Posterior cingulate gyrus (tissue), 11 donors: ENCODE measurements around the gene TDRKH.

ENCODE experiments used
- DNase-seq, 10 donors: peaks; one replicate each; pipeline versions ENCODE4 v3.0.0 to v3.0.0-alpha.2; 2020 to 2021; ENCODE audit warnings: mixed read lengths in 3 of 10
- intact Hi-C: fragments of 100-400 bp; cut with DNase I; formaldehyde crosslinking; loops from one replicate; pipeline ENCODE4 v1.15.1; 2023

The TDRKH gene

DNA sequence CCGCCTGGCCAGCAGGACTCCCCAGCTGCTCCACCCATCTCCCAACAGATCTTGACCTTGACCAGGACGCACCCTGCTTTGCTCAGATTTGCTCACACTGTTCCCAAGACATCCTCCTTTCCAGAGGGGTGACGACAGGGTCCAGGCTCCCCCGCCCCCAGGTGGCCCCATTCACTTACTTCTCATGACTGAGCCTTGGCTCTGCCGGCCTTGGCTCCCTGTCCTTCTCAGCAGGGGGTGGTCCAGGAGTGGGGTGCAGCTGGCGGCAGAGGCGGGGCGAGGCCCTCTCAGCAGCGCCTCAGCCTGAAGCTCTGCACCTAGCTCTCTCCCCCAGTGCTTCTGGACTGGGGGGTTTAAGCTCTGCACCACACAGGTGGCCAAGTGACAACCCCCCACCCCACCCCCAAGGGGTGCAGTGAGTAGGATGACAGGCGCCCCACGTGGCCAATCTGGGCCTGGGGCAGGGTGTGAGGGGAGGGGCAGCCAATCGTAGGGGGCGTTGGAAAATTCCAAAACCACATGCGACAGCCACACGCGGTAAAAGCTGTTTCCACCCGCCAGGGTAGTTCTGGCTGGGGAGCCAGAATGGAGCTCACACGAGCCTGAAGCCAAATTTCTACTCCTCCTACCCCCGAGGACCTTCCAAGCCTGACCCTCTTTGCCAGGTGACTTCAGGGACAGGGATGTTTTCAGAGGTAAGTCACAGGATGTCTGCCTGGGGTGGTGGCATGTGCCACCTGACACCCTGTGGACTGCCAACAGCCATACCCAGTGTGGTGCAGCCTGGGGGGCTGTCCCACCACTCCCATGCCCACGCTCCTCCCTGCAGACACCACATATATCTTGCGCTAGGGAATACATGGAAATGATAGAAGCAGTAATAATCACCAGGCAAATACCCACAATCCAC is 35.7 kb upstream of the TDRKH start:
- DNase-seq, result peak in 1 of 10 donors; percentile 79
- intact Hi-C loops, result no loop called here

GRCh38 chr1:151825204-151825603 is 34.9 kb upstream of the TDRKH start:
- intact Hi-C loops, result no loop called here
- DNase-seq, result peak in 1 of 10 donors; percentile 83

DNA sequence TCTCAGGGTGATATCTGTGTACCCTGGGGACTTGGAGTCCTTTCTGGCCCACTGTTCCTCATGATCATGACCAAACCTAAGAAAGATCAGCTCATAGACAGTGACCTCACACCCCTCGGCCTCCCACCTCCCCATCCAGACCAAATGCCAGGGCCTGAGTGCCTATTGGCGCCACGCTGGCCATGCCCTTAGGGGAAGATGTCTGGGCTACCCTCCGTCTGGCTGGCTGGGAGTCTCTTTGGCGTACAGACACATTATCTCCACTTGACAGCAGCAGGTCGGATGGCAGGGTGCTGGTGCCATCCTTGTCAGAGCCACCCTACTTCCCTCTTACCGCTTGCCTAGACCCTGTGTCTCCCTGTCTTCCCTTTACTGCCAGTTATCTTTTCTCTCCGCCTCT is 32.9 kb upstream of the TDRKH start:
- intact Hi-C loops, result no loop called here
- DNase-seq, result no peak

GRCh38 chr1:151822404-151822803 is 32.1 kb upstream of the TDRKH start:
- DNase-seq, result no peak
- intact Hi-C loops, result no loop called here

- DNase-seq, result peak in 1 of 10 donors; percentile 28
- intact Hi-C loops, result no loop called here
Observed at GRCh38 chr1:151820940-151821339, 30.6 kb upstream of the TDRKH start.

- intact Hi-C loops, result no loop called here
- peak in 1 of 10 donors; percentile 52 for DNase-seq
Observed at GRCh38 chr1:151819976-151820623, 29.8 kb upstream of the TDRKH start.

- intact Hi-C loops, result no loop called here
- DNase-seq, result peak in 1 of 10 donors; percentile 57
Observed at GRCh38 chr1:151819227-151819835, 29.0 kb upstream of the TDRKH start.

DNA sequence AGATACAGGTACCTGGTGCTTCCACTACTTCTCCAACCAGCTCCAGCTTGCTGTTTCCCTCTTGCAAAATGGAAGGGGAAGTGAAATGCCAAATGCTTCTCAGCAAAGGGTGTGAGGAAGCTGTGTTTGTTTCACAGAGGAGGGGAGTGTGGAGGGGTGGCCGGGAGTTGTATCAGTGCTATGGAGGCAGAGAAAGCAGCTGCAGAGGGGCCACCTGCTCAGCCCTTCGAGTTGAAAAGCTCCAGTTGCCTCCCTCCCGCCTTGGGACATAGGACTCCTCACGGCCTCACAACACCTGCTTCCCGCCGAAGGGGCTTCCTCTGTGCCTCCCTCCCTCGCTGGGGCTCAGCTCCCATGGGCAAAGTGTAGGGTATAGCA is 27.0 kb upstream of the TDRKH start:
- peak in 2 of 10 donors; percentile 26 to 48 for DNase-seq
- intact Hi-C loops, result no loop called here

DNA sequence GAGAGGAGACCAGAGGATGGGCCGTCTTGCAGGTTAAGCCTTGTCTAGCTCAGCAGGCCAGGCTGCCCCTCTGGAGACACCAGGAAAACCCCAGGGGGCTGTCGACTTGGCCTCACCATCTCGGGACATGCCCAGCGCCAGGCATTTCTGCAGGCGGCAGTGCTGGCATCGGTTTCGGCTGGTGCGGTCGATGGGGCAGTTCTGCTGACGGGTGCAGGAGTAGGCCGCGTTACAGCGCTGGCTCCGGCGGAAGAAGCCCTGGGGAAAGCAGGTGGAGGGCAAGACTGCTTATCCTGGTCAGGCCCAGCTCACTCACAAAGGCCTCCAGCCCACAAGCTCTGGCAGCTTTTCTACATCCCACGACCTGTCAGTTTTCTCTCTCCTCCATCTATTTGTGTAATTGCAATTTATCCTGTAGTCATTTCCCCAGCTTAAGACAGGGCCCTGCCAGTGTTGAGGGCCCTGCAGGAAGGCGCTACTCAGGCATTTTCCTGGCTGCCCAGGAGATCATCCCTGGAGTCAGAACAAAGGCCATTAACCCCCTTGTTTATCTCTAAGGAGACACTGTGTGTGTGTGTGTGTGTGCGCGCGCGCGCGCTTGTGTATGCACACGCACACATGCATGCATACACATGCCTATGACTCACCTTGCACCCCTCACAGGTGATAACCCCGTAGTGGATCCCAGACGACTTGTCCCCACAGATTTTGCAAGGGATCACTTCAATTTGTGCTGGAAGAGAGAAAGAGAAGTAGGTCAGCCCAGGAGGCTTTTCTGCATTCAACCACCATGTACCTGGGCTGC is 26.4 kb upstream of the TDRKH start:
- intact Hi-C loops, result no loop called here
- DNase-seq, result peak in 2 of 10 donors; percentile 77 to 83

GRCh38 chr1:151815716-151816327 is 25.5 kb upstream of the TDRKH start:
- peak in 2 of 10 donors; percentile 42 to 65 for DNase-seq
- intact Hi-C loops, result no loop called here

DNA sequence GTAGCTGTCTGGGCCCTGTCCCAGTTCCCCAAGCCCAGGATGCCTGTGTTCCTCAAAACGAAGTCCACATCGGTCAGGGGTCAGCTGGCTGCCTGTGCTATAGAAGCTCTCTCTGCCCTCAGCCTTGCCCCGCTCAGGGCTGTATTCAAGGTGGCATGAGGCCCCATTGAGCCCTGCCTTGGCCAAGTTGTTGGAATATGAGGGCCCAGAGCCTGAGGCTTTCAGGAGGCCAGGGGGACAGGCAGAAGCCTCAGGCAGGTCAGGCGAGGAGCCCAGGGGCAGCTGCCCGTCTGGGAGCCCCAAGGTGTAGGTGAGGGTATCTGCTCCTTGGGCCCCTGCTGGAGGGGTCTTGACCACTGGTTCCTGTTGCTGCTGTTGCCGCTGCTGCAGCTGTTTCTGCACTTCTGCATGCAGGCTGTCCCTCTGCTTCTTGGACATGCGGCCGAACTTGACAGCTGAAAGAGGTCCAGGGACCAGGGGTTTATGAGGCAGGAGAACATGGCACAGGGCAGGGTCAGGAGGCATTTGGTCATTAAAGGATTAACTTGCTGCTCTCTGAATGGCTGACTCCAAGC is 24.8 kb upstream of the TDRKH start:
- intact Hi-C loops, result no loop called here
- peak in 2 of 10 donors; percentile 57 to 64 for DNase-seq

GRCh38 chr1:151814426-151814825 is 24.1 kb upstream of the TDRKH start:
- intact Hi-C loops, result no loop called here
- peak in 2 of 10 donors; percentile 60 to 68 for DNase-seq

GRCh38 chr1:151813271-151813977 is 23.1 kb upstream of the TDRKH start:
- peak in 2 of 10 donors; percentile 29 to 43 for DNase-seq
- intact Hi-C loops, result no loop called here

- DNase-seq, result peak in 1 of 10 donors; percentile 61
- intact Hi-C loops, result no loop called here
Observed at GRCh38 chr1:151811181-151811580, 20.9 kb upstream of the TDRKH start.

DNA sequence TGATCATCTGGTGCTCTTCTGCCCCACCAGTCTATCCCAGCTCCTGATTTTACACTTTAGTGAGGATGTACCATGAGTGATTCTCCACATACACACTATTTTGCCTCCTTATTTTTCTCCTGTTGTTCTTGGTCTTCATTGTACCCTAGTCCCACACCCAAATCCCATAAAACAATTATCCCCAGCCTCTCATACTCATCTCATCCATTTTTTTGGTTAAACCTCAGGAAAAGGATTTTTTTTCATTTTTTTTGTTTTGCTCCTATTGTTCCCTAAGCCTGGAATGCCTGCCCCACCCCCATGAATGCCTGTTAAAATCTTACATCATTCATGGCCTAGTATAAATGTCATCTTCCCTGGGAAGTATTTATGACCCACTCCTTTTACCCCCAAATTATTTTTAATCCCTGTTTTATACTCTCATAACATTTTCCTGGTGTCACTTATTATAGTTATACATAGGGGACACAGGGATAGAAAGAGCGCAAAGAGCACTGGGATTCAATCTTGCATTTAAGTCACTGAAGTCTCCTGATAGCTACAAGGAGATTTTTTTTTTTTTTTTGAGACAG is 19.8 kb upstream of the TDRKH start:
- peak in 1 of 10 donors; percentile 1 for DNase-seq
- intact Hi-C loops, result no loop called here

DNA sequence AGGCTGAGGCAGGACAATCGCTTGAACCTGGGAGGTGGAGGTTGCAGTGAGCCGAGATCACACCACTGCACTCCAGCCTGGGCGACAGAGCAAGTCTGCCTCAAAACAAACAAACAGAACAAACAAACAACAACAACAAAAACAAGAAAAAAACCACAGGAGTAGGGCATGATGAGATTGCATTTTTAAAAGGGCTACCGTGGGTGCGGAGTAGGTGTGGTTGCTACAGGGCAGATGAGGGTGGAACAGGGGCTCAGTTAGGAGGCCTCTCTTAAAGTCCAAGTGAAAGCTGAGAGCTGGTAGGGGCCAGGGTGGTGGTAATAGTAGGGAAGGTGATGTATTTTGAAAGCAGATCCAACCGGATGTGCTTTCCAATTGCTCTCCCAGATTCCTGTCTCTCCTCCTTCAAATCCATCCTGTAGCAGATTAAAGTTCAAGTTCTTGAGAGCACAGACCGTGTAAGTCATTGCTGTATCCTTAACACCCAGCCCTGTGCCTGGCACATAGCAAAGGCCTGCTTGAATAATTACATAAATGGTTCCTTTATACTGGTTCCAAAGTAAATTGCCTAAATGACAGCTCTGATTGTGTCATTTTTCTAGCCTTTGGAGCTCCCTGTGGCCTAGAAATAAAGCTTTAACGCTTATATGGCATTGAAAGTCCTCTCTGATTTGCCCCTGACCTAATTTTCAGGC is 19.1 kb upstream of the TDRKH start:
- peak in 1 of 10 donors; percentile 58 for DNase-seq
- intact Hi-C loops, result no loop called here

GRCh38 chr1:151807766-151808165 is 17.5 kb upstream of the TDRKH start:
- intact Hi-C loops, result no loop called here

DNA sequence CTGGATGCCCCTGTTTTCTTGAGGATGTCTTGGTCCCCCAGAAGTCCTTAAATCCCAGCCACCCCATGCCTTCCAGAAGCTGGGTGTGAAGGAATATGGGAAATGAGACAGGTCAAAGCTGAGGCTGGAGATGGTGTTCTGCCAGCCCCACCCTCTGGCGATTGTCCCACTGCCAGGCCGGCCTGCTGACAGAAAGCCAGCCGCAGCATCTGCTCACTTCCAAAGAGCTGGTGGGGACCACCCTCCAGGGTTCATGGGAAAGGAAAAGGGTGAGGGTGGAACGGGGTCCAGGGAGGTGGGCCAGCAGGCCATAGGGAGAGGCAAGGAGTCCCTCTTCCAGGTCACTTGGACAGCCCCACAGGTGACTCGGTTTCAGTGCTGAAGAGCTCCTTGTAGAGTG is 16.8 kb upstream of the TDRKH start:
- intact Hi-C loops, result no loop called here
- peak in 2 of 10 donors; percentile 29 to 72 for DNase-seq

More at GRCh38 chr1:151807766-151808165, 17.5 kb upstream of the TDRKH start:
- DNase-seq, result no peak
